Measurements from ENCODE around the gene DEFB129. TPM values are rescaled to one million over a fixed set of nuclear protein-coding genes. Genes with fewer than 3 reads are reported as not detected.

Gene DEFB129
- total and polyA plus RNA-seq, 7 experiments from 2014 or later, result not detected

- POLR2A ChIA-PET, result no interaction called here
- Mint-ChIP-seq H3K9me3 (no peaks in the 10 kb centered on the region), H3K4me3 (no peak overlapping the region), H3K27ac (no peak overlapping the region), H3K27me3 (peaks cover 0 to 5% (median 0%) of the 10 kb centered on the region in 5 donors), H3K4me1 (peaks cover 5 to 11% (median 8%) of the 10 kb centered on the region in 7 donors), H3K36me3 (peaks cover 0 to 11% (median 3%) of the 10 kb centered on the region in 5 donors)
- H3K27me3 ChIP-seq (ENCODE audit: control insufficient read depth in 2 of 2, insufficient read depth in 2 of 2, low read length in 2 of 2), result no peaks in the 10 kb centered on the region
- DNase-seq (no peak), ATAC-seq (no peak)
- H3K36me3 ChIP-seq (ENCODE audit: control insufficient read depth in 2 of 3, insufficient read depth in 3 of 3, low read length in 3 of 3), result peaks cover 0 to 2% (median 0%) of the 10 kb centered on the region in 3 experiments
- intact Hi-C loops (cut with micrococcal nuclease), result no loop called here
- CTCF ChIA-PET, result no interaction called here
- H3K9me3 ChIP-seq (ENCODE audit: control insufficient read depth in 2 of 3, low read length in 3 of 3), result no peaks in the 10 kb centered on the region
- no peak overlapping the region for H3K27ac ChIP-seq (ENCODE audit: low read depth, low read length)
- peaks cover 0 to 5% of the 10 kb centered on the region in 2 donors for H3K4me1 ChIP-seq (ENCODE audit: control insufficient read depth in 2 of 2, insufficient read depth in 2 of 2, low read length in 2 of 2)
- H3K4me3 ChIP-seq (ENCODE audit: low read length), result no peak overlapping the region
These were observed 44.0 kb downstream of the DEFB129 start for GRCh38 chr20:271069-271468.

- intact Hi-C loops (cut with micrococcal nuclease), result no loop called here
These were observed 44.5 kb downstream of the DEFB129 start for GRCh38 chr20:271528-271927.

GRCh38 chr20:272718-273117, 45.7 kb downstream of the DEFB129 start:
- no peaks in the 10 kb centered on the region for H3K9me3 ChIP-seq (ENCODE audit: control insufficient read depth in 2 of 3, low read length in 3 of 3)
- Mint-ChIP-seq H3K4me1 (no peaks in the 10 kb centered on the region), H3K4me3 (no peak overlapping the region), H3K27me3 (no peaks in the 10 kb centered on the region), H3K9me3 (no peaks in the 10 kb centered on the region), H3K36me3 (peaks cover 0 to 24% (median 8%) of the 10 kb centered on the region in 5 donors), H3K27ac (peak overlapping the region in 1 of 9 donors; percentile 26)
- ChIA-PET CTCF (interaction anchor here (0.9 kb wide), 1 partner anchor 57 kb away, joined by 3 read pairs; no protein-coding TSS in a partner anchor), POLR2A (no interaction called here)
- ATAC-seq (no peak), DNase-seq (no peak)
- H3K36me3 ChIP-seq (ENCODE audit: control insufficient read depth in 2 of 3, insufficient read depth in 3 of 3, low read length in 3 of 3), result peaks cover 0 to 12% (median under 1%) of the 10 kb centered on the region in 3 experiments
- no peaks in the 10 kb centered on the region for H3K27me3 ChIP-seq (ENCODE audit: control insufficient read depth in 2 of 2, insufficient read depth in 2 of 2, low read length in 2 of 2)
- intact Hi-C loops (cut with micrococcal nuclease), result no loop called here
- H3K27ac ChIP-seq (ENCODE audit: low read depth, low read length), result no peak overlapping the region
- H3K4me1 ChIP-seq (ENCODE audit: control insufficient read depth in 2 of 2, insufficient read depth in 2 of 2, low read length in 2 of 2), result no peaks in the 10 kb centered on the region
- no peak overlapping the region for H3K4me3 ChIP-seq (ENCODE audit: low read length)

More at GRCh38 chr20:271528-271927, 44.5 kb downstream of the DEFB129 start:
- no peak overlapping the region for H3K4me3 Mint-ChIP-seq
- H3K36me3 ChIP-seq (ENCODE audit: control insufficient read depth in 2 of 3, insufficient read depth in 3 of 3, low read length in 3 of 3), result peaks cover 0 to 6% (median 0%) of the 10 kb centered on the region in 3 experiments
- no peak overlapping the region for H3K27ac ChIP-seq (ENCODE audit: low read depth, low read length)
- H3K36me3 Mint-ChIP-seq, result peaks cover 0 to 16% (median 7%) of the 10 kb centered on the region in 5 donors
- CTCF ChIA-PET, result no interaction called here
- H3K9me3 Mint-ChIP-seq, result no peaks in the 10 kb centered on the region
- no peaks in the 10 kb centered on the region for H3K9me3 ChIP-seq (ENCODE audit: control insufficient read depth in 2 of 3, low read length in 3 of 3)
- POLR2A ChIA-PET, result no interaction called here
- peaks cover 0 to 2% (median 0%) of the 10 kb centered on the region in 5 donors for H3K27me3 Mint-ChIP-seq
- peaks cover 2 to 7% (median 6%) of the 10 kb centered on the region in 7 donors for H3K4me1 Mint-ChIP-seq
- H3K4me3 ChIP-seq (ENCODE audit: low read length), result no peak overlapping the region
- DNase-seq (no peak), ATAC-seq (no peak)
- peaks cover 0 to 3% of the 10 kb centered on the region in 2 donors for H3K4me1 ChIP-seq (ENCODE audit: control insufficient read depth in 2 of 2, insufficient read depth in 2 of 2, low read length in 2 of 2)
- H3K27ac Mint-ChIP-seq, result no peak overlapping the region
- H3K27me3 ChIP-seq (ENCODE audit: control insufficient read depth in 2 of 2, insufficient read depth in 2 of 2, low read length in 2 of 2), result no peaks in the 10 kb centered on the region

GRCh38 chr20:273884-274283, 46.8 kb downstream of the DEFB129 start:
- Mint-ChIP-seq H3K36me3 (peaks cover 0 to 33% (median 10%) of the 10 kb centered on the region in 5 donors), H3K4me1 (no peaks in the 10 kb centered on the region), H3K27ac (no peak overlapping the region), H3K4me3 (no peak overlapping the region), H3K27me3 (no peaks in the 10 kb centered on the region), H3K9me3 (peaks cover 0 to 2% (median 0%) of the 10 kb centered on the region in 11 donors)
- no peaks in the 10 kb centered on the region for H3K27me3 ChIP-seq (ENCODE audit: control insufficient read depth in 2 of 2, insufficient read depth in 2 of 2, low read length in 2 of 2)
- ATAC-seq, result no peak
- intact Hi-C loops (cut with micrococcal nuclease), result no loop called here
- no peaks in the 10 kb centered on the region for H3K4me1 ChIP-seq (ENCODE audit: control insufficient read depth in 2 of 2, insufficient read depth in 2 of 2, low read length in 2 of 2)
- CTCF ChIA-PET, result interaction anchor here (0.9 kb wide), 1 partner anchor 58 kb away, joined by 3 read pairs; no protein-coding TSS in a partner anchor
- no peak overlapping the region for H3K4me3 ChIP-seq (ENCODE audit: low read length)
- H3K27ac ChIP-seq (ENCODE audit: low read depth, low read length), result no peak overlapping the region
- no peaks in the 10 kb centered on the region for H3K9me3 ChIP-seq (ENCODE audit: control insufficient read depth in 2 of 3, low read length in 3 of 3)
- no peak for DNase-seq
- peaks cover 0 to 12% (median 5%) of the 10 kb centered on the region in 3 experiments for H3K36me3 ChIP-seq (ENCODE audit: control insufficient read depth in 2 of 3, insufficient read depth in 3 of 3, low read length in 3 of 3)
- POLR2A ChIA-PET, result no interaction called here

- Histone ChIP-seq H3K27ac (ENCODE audit: low read depth, low read length) (no peak overlapping the region), H3K4me3 (ENCODE audit: low read length) (no peak overlapping the region), H3K4me1 (ENCODE audit: control insufficient read depth in 2 of 2, insufficient read depth in 2 of 2, low read length in 2 of 2) (no peaks in the 10 kb centered on the region), H3K36me3 (ENCODE audit: control insufficient read depth in 2 of 3, insufficient read depth in 3 of 3, low read length in 3 of 3) (peaks cover 0 to 12% (median 5%) of the 10 kb centered on the region in 3 experiments), H3K27me3 (ENCODE audit: control insufficient read depth in 2 of 2, insufficient read depth in 2 of 2, low read length in 2 of 2) (no peaks in the 10 kb centered on the region), H3K9me3 (ENCODE audit: control insufficient read depth in 2 of 3, low read length in 3 of 3) (no peaks in the 10 kb centered on the region)
- no peak overlapping the region for H3K4me3 Mint-ChIP-seq
- no peak for ATAC-seq
- no peaks in the 10 kb centered on the region for H3K27me3 Mint-ChIP-seq
- CTCF ChIA-PET, result interaction anchor here (0.7 kb wide), 1 partner anchor 14 kb away, joined by 3 read pairs; no protein-coding TSS in a partner anchor
- H3K27ac Mint-ChIP-seq, result peak overlapping the region in 1 of 9 donors; percentile 23
- H3K36me3 Mint-ChIP-seq, result peaks cover 0 to 33% (median 10%) of the 10 kb centered on the region in 5 donors
- POLR2A ChIA-PET, result no interaction called here
- peak in 1 of 9 donors; percentile 13 for DNase-seq
- H3K9me3 Mint-ChIP-seq, result peaks cover 0 to 2% (median 0%) of the 10 kb centered on the region in 11 donors
- no peaks in the 10 kb centered on the region for H3K4me1 Mint-ChIP-seq
- intact Hi-C loops (cut with micrococcal nuclease), result no loop called here
These were observed 48.7 kb downstream of the DEFB129 start for GRCh38 chr20:275791-276190.

GRCh38 chr20:276620-277495, 49.8 kb downstream of the DEFB129 start:
- no peak for DNase-seq
- no peaks in the 10 kb centered on the region for H3K27me3 Mint-ChIP-seq
- H3K27ac Mint-ChIP-seq, result no peak overlapping the region
- peaks cover 0 to 5% (median 0%) of the 10 kb centered on the region in 7 donors for H3K4me1 Mint-ChIP-seq
- ChIA-PET POLR2A (no interaction called here), CTCF (no interaction called here)
- Histone ChIP-seq H3K36me3 (ENCODE audit: control insufficient read depth in 2 of 3, insufficient read depth in 3 of 3, low read length in 3 of 3) (peaks cover 0 to 12% (median 5%) of the 10 kb centered on the region in 3 experiments), H3K4me3 (ENCODE audit: low read length) (no peak overlapping the region), H3K27ac (ENCODE audit: low read depth, low read length) (no peak overlapping the region), H3K4me1 (ENCODE audit: control insufficient read depth in 2 of 2, insufficient read depth in 2 of 2, low read length in 2 of 2) (no peaks in the 10 kb centered on the region), H3K9me3 (ENCODE audit: control insufficient read depth in 2 of 3, low read length in 3 of 3) (no peaks in the 10 kb centered on the region), H3K27me3 (ENCODE audit: control insufficient read depth in 2 of 2, insufficient read depth in 2 of 2, low read length in 2 of 2) (no peaks in the 10 kb centered on the region)
- intact Hi-C loops (cut with micrococcal nuclease), result no loop called here
- H3K4me3 Mint-ChIP-seq, result no peak overlapping the region
- H3K36me3 Mint-ChIP-seq, result peaks cover 0 to 38% (median 10%) of the 10 kb centered on the region in 5 donors
- H3K9me3 Mint-ChIP-seq, result peaks cover 0 to 2% (median 0%) of the 10 kb centered on the region in 11 donors
- ATAC-seq, result no peak
